Endothelial cell of umbilical vein (primary cell): Measurements from ENCODE around the gene SPATA6L. TPM values are rescaled to one million over a fixed set of nuclear protein-coding genes. Genes with fewer than 3 reads are reported as not detected.

Experiments used
- BruUV-seq: library from RNA; stranded (reverse); fragments of 400-500 nt; replicated peaks from 2 replicates; lab custom pipeline; 2021; lab: Mats Ljungman, UMichigan
- CTCF ChIA-PET: fragments of 300-600, 350-600 bp; sonication (Branson Sonifier 250); formaldehyde crosslinking; loops from one replicate; lab custom pipeline; 2021; ENCODE audit warnings: antibody characterized with exemption, inconsistent platforms; lab: Charles Lee
- POLR2A ChIA-PET: fragments of 300-600, 350-600 bp; sonication (Branson Sonifier 250); formaldehyde crosslinking; loops from one replicate; lab custom pipeline; 2021; ENCODE audit warnings: antibody characterized with exemption, inconsistent platforms; lab: Charles Lee
- DNase-seq: peaks from one replicate; pipeline ENCODE4 v3.0.0-alpha.2; 2011; ENCODE audit warnings: low read depth, low spot score
- FAIRE-seq: peaks from 2 replicates; lab custom pipeline; 2011; peaks lifted over from hg19 to GRCh38; lab: Jason Lieb, UNC
- H2AFZ ChIP-seq: 2 replicates; pipeline ENCODE4 v1.6.0; 2012; ENCODE audit warnings: low read depth, low read length, control low read depth, inconsistent platforms
- H3K27ac ChIP-seq: 2 replicates; pipeline ENCODE4 v1.5.1; 2011; ENCODE audit warnings: low read depth, mild to moderate bottlenecking, control low read depth, low read length, moderate library complexity; ENCODE audit not compliant: insufficient read depth
- H3K27me3 ChIP-seq, 2 experiments: 2 replicates each; pipeline versions ENCODE4 v1.6.0 to v1.6.1; 2011; ENCODE audit warnings: low read length in 2 of 2, mixed read lengths in 1 of 2; ENCODE audit not compliant: control insufficient read depth in 2 of 2, insufficient read depth in 2 of 2
- H3K36me3 ChIP-seq, 2 experiments: 2 replicates in 1 of 2; 3 replicates in 1 of 2; pipeline ENCODE4 v1.5.1; 2011; ENCODE audit warnings: low read length in 2 of 2, mild to moderate bottlenecking in 1 of 2, moderate library complexity in 1 of 2; ENCODE audit not compliant: control insufficient read depth in 2 of 2, insufficient read depth in 2 of 2; ENCODE audit errors: extremely low read depth in 1 of 2
- H3K4me1 ChIP-seq: 3 replicates; pipeline ENCODE4 v1.5.1; 2011; ENCODE audit warnings: mild to moderate bottlenecking, low read length; ENCODE audit not compliant: control insufficient read depth, insufficient read depth; ENCODE audit errors: extremely low read depth
- H3K4me2 ChIP-seq: 2 replicates; pipeline ENCODE4 v1.6.1; 2011; ENCODE audit warnings: low read length, control low read depth, mixed read lengths; ENCODE audit not compliant: insufficient read depth
- H3K4me3 ChIP-seq, 3 experiments: fragments of 200-600 bp in 1 of 3; sonication (generic), shearing (Covaris generic) in 1 of 3; replicated peaks in 1 of 3; 2 replicates each; pipeline ENCODE4 v1.5.1; 2011 to 2016; ENCODE audit warnings: control low read depth in 3 of 3, low read length in 3 of 3, mild to moderate bottlenecking in 2 of 3, inconsistent platforms in 1 of 3, low read depth in 1 of 3, moderate library complexity in 1 of 3; ENCODE audit not compliant: insufficient read depth in 1 of 3
- H3K79me2 ChIP-seq: 2 replicates; pipeline ENCODE4 v1.6.0; 2012; ENCODE audit warnings: low read length, inconsistent platforms; ENCODE audit not compliant: control insufficient read depth, insufficient read depth
- H3K9ac ChIP-seq: replicated peaks from 2 replicates; pipeline ENCODE3; 2011; ENCODE audit warnings: low read length, control low read depth; ENCODE audit not compliant: insufficient read depth; ENCODE audit errors: extremely low read depth
- H3K9me1 ChIP-seq: replicated peaks from 3 replicates; pipeline ENCODE4 v1.6.0; 2011; ENCODE audit warnings: mild to moderate bottlenecking, low read length; ENCODE audit not compliant: control insufficient read depth, insufficient read depth; ENCODE audit errors: extremely low read depth
- H3K9me3 ChIP-seq: replicated peaks from 2 replicates; pipeline ENCODE4 v1.5.1; 2012; ENCODE audit warnings: low read length, inconsistent platforms; ENCODE audit not compliant: control insufficient read depth, insufficient read depth
- H4K20me1 ChIP-seq: replicated peaks from 2 replicates; pipeline ENCODE3; 2011; ENCODE audit warnings: mild to moderate bottlenecking, low read length; ENCODE audit not compliant: control insufficient read depth, insufficient read depth; ENCODE audit errors: extremely low read depth
- FOS ChIP-seq: IDR thresholded peaks from 2 replicates; pipeline ENCODE4 v1.6.1; 2011; ENCODE audit warnings: mild to moderate bottlenecking, low read length, moderate library complexity, borderline replicate concordance; ENCODE audit not compliant: insufficient read depth
- GATA2 ChIP-seq: IDR thresholded peaks from 2 replicates; pipeline ENCODE4 v1.7.0; 2011; ENCODE audit warnings: low read depth, mild to moderate bottlenecking, moderate library complexity, mixed read lengths, low read length; ENCODE audit not compliant: insufficient read length, insufficient read depth
- JUN ChIP-seq: IDR thresholded peaks from 2 replicates; pipeline ENCODE4 v1.6.1; 2011; ENCODE audit warnings: borderline replicate concordance, low read depth; ENCODE audit not compliant: insufficient read length, insufficient read depth
- POLR2A ChIP-seq: IDR thresholded peaks from 2 replicates; pipeline ENCODE4 v1.6.1; 2012; ENCODE audit warnings: low read depth, mild to moderate bottlenecking, control low read depth, low read length
- POLR2AphosphoS5 ChIP-seq: IDR thresholded peaks from 2 replicates; pipeline ENCODE4 v1.6.1; 2012; ENCODE audit warnings: low read depth, mild to moderate bottlenecking, control low read depth, low read length, moderate library complexity; ENCODE audit not compliant: insufficient read depth
- dilution Hi-C: fragments of 300-500 bp; cut with MboI; formaldehyde crosslinking; loops from one replicate; pipeline ENCODE4 v1.15.0; 2019; ENCODE audit warnings: low sequenced_read_pairs; ENCODE audit not compliant: extremely low pct_ligation_motif_present
- intact Hi-C: fragments of 100-400 bp; cut with micrococcal nuclease; formaldehyde crosslinking; loops from one replicate; pipeline ENCODE4 v1.10.0; 2022
- polyA plus RNA-seq, 4 experiments: library from polyadenylated mRNA; depleted of rRNA in 3 of 4; stranded (reverse) in 3 of 4; unstranded in 1 of 4; fragments of >200 nt; gene quantifications; 2 replicates each; pipeline versions ENCODE4 v1.2.1 to v1.2.3, GENCODE V29; 2011 to 2012; ENCODE audit warnings: missing spikeins in 1 of 4
- total RNA-seq: library from RNA; stranded (reverse); gene quantifications from 2 replicates; pipeline ENCODE4 v1.2.3, GENCODE V29; 2021
- TF ChIP-seq, protein P1 (sequence below), 2 donors: IDR thresholded peaks; 1 replicate in 1 of 2; 2 replicates in 1 of 2; pipeline ENCODE4 v1.5.1; 2011; ENCODE audit warnings: low read length in 2 of 2, mild to moderate bottlenecking in 2 of 2, moderate library complexity in 2 of 2, control low read depth in 1 of 2, inconsistent platforms in 1 of 2, low read depth in 1 of 2; ENCODE audit not compliant: insufficient read depth in 1 of 2; ENCODE audit errors: extremely low read depth in 1 of 2

SPATA6L gene
- total and polyA plus RNA-seq, 2 donors (not counting 3 experiments of a cell fraction or from before 2014, with no cell fraction given): 0.40 to 1.5 TPM

- BruUV-seq: no TSS peak
- intact Hi-C loops: loop anchor here (10.0 kb wide), 1 partner anchor 256 kb away; no protein-coding TSS in a partner anchor
- Histone ChIP-seq H3K9me3 (no peaks in the 10 kb centered on the region), H3K36me3 (no peaks in the 10 kb centered on the region), H3K4me1 (peaks cover 57% of the 10 kb centered on the region), H3K79me2 (no peaks in the 10 kb centered on the region), H3K27ac (no peak overlapping the region), H4K20me1 (no peaks in the 10 kb centered on the region), H3K27me3 (no peaks in the 10 kb centered on the region), H3K4me2 (no peak overlapping the region), H3K4me3 (no peak overlapping the region), H2AFZ (no peak overlapping the region), H3K9me1 (no peaks in the 10 kb centered on the region), H3K9ac (no peak overlapping the region)
- DNase-seq: peak; percentile 40
- dilution Hi-C loops: no loop called here
- TF ChIP-seq JUN (no peak), POLR2AphosphoS5 (no peak), FOS (no peak), GATA2 (no peak), POLR2A (no peak)
- TF ChIP-seq, protein P1, sequence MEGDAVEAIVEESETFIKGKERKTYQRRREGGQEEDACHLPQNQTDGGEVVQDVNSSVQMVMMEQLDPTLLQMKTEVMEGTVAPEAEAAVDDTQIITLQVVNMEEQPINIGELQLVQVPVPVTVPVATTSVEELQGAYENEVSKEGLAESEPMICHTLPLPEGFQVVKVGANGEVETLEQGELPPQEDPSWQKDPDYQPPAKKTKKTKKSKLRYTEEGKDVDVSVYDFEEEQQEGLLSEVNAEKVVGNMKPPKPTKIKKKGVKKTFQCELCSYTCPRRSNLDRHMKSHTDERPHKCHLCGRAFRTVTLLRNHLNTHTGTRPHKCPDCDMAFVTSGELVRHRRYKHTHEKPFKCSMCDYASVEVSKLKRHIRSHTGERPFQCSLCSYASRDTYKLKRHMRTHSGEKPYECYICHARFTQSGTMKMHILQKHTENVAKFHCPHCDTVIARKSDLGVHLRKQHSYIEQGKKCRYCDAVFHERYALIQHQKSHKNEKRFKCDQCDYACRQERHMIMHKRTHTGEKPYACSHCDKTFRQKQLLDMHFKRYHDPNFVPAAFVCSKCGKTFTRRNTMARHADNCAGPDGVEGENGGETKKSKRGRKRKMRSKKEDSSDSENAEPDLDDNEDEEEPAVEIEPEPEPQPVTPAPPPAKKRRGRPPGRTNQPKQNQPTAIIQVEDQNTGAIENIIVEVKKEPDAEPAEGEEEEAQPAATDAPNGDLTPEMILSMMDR (IDR thresholded peaks at IDR 0.05; ENCODE audit: extremely low read depth in 1 of 2, insufficient read depth in 1 of 2, low read depth in 1 of 2, low read length in 2 of 2): no peak
- no peak for FAIRE-seq
- POLR2A ChIA-PET: no interaction called here
- CTCF ChIA-PET: interaction anchor here (1.0 to 3.8 kb wide), 5 partner anchors 9 to 89 kb away, joined by 3 to 10 read pairs (median 3); no protein-coding TSS in a partner anchor
Observed at GRCh38 chr9:4550777-4551484, 115.3 kb downstream of the SPATA6L start.
